Endothelial cell of umbilical vein (primary cell): Measurements from ENCODE around the gene DGAT2. TPM values are rescaled to one million over a fixed set of nuclear protein-coding genes. Genes with fewer than 3 reads are reported as not detected.

Source experiments
- BruUV-seq: library from RNA; stranded (reverse); fragments of 400-500 nt; replicated peaks from 2 replicates; lab custom pipeline; 2021; lab: Mats Ljungman, UMichigan
- CTCF ChIA-PET: fragments of 300-600, 350-600 bp; sonication (Branson Sonifier 250); formaldehyde crosslinking; loops from one replicate; lab custom pipeline; 2021; ENCODE audit warnings: antibody characterized with exemption, inconsistent platforms; lab: Charles Lee
- POLR2A ChIA-PET: fragments of 300-600, 350-600 bp; sonication (Branson Sonifier 250); formaldehyde crosslinking; loops from one replicate; lab custom pipeline; 2021; ENCODE audit warnings: antibody characterized with exemption, inconsistent platforms; lab: Charles Lee
- DNase-seq: peaks from one replicate; pipeline ENCODE4 v3.0.0-alpha.2; 2011; ENCODE audit warnings: low read depth, low spot score
- FAIRE-seq: peaks from 2 replicates; lab custom pipeline; 2011; peaks lifted over from hg19 to GRCh38; lab: Jason Lieb, UNC
- H2AFZ ChIP-seq: 2 replicates; pipeline ENCODE4 v1.6.0; 2012; ENCODE audit warnings: low read depth, low read length, control low read depth, inconsistent platforms
- H3K27ac ChIP-seq: 2 replicates; pipeline ENCODE4 v1.5.1; 2011; ENCODE audit warnings: low read depth, mild to moderate bottlenecking, control low read depth, low read length, moderate library complexity; ENCODE audit not compliant: insufficient read depth
- H3K27me3 ChIP-seq, 2 experiments: 2 replicates each; pipeline versions ENCODE4 v1.6.0 to v1.6.1; 2011; ENCODE audit warnings: low read length in 2 of 2, mixed read lengths in 1 of 2; ENCODE audit not compliant: control insufficient read depth in 2 of 2, insufficient read depth in 2 of 2
- H3K36me3 ChIP-seq, 2 experiments: 2 replicates in 1 of 2; 3 replicates in 1 of 2; pipeline ENCODE4 v1.5.1; 2011; ENCODE audit warnings: low read length in 2 of 2, mild to moderate bottlenecking in 1 of 2, moderate library complexity in 1 of 2; ENCODE audit not compliant: control insufficient read depth in 2 of 2, insufficient read depth in 2 of 2; ENCODE audit errors: extremely low read depth in 1 of 2
- H3K4me1 ChIP-seq: 3 replicates; pipeline ENCODE4 v1.5.1; 2011; ENCODE audit warnings: mild to moderate bottlenecking, low read length; ENCODE audit not compliant: control insufficient read depth, insufficient read depth; ENCODE audit errors: extremely low read depth
- H3K4me2 ChIP-seq: 2 replicates; pipeline ENCODE4 v1.6.1; 2011; ENCODE audit warnings: low read length, control low read depth, mixed read lengths; ENCODE audit not compliant: insufficient read depth
- H3K4me3 ChIP-seq, 3 experiments: fragments of 200-600 bp in 1 of 3; sonication (generic), shearing (Covaris generic) in 1 of 3; replicated peaks in 1 of 3; 2 replicates each; pipeline ENCODE4 v1.5.1; 2011 to 2016; ENCODE audit warnings: control low read depth in 3 of 3, low read length in 3 of 3, mild to moderate bottlenecking in 2 of 3, inconsistent platforms in 1 of 3, low read depth in 1 of 3, moderate library complexity in 1 of 3; ENCODE audit not compliant: insufficient read depth in 1 of 3
- H3K79me2 ChIP-seq: 2 replicates; pipeline ENCODE4 v1.6.0; 2012; ENCODE audit warnings: low read length, inconsistent platforms; ENCODE audit not compliant: control insufficient read depth, insufficient read depth
- H3K9ac ChIP-seq: replicated peaks from 2 replicates; pipeline ENCODE3; 2011; ENCODE audit warnings: low read length, control low read depth; ENCODE audit not compliant: insufficient read depth; ENCODE audit errors: extremely low read depth
- H3K9me1 ChIP-seq: replicated peaks from 3 replicates; pipeline ENCODE4 v1.6.0; 2011; ENCODE audit warnings: mild to moderate bottlenecking, low read length; ENCODE audit not compliant: control insufficient read depth, insufficient read depth; ENCODE audit errors: extremely low read depth
- H3K9me3 ChIP-seq: replicated peaks from 2 replicates; pipeline ENCODE4 v1.5.1; 2012; ENCODE audit warnings: low read length, inconsistent platforms; ENCODE audit not compliant: control insufficient read depth, insufficient read depth
- H4K20me1 ChIP-seq: replicated peaks from 2 replicates; pipeline ENCODE3; 2011; ENCODE audit warnings: mild to moderate bottlenecking, low read length; ENCODE audit not compliant: control insufficient read depth, insufficient read depth; ENCODE audit errors: extremely low read depth
- EZH2 ChIP-seq: IDR thresholded peaks from 2 replicates; pipeline ENCODE4 v1.6.1; 2012; ENCODE audit warnings: borderline replicate concordance, low read depth, mild to moderate bottlenecking, moderate library complexity, low read length, inconsistent platforms; ENCODE audit not compliant: severe bottlenecking
- FOS ChIP-seq: IDR thresholded peaks from 2 replicates; pipeline ENCODE4 v1.6.1; 2011; ENCODE audit warnings: mild to moderate bottlenecking, low read length, moderate library complexity, borderline replicate concordance; ENCODE audit not compliant: insufficient read depth
- GATA2 ChIP-seq: IDR thresholded peaks from 2 replicates; pipeline ENCODE4 v1.7.0; 2011; ENCODE audit warnings: low read depth, mild to moderate bottlenecking, moderate library complexity, mixed read lengths, low read length; ENCODE audit not compliant: insufficient read length, insufficient read depth
- JUN ChIP-seq: IDR thresholded peaks from 2 replicates; pipeline ENCODE4 v1.6.1; 2011; ENCODE audit warnings: borderline replicate concordance, low read depth; ENCODE audit not compliant: insufficient read length, insufficient read depth
- MAX ChIP-seq: IDR thresholded peaks from 2 replicates; pipeline ENCODE4 v1.6.1; 2011; ENCODE audit not compliant: insufficient read depth, insufficient read length
- MYC ChIP-seq: IDR thresholded peaks from one replicate; pipeline ENCODE4 v1.6.1; 2011; ENCODE audit warnings: mild to moderate bottlenecking, low read depth, low read length
- POLR2A ChIP-seq: IDR thresholded peaks from 2 replicates; pipeline ENCODE4 v1.6.1; 2012; ENCODE audit warnings: low read depth, mild to moderate bottlenecking, control low read depth, low read length
- POLR2AphosphoS5 ChIP-seq: IDR thresholded peaks from 2 replicates; pipeline ENCODE4 v1.6.1; 2012; ENCODE audit warnings: low read depth, mild to moderate bottlenecking, control low read depth, low read length, moderate library complexity; ENCODE audit not compliant: insufficient read depth
- dilution Hi-C: fragments of 300-500 bp; cut with MboI; formaldehyde crosslinking; loops from one replicate; pipeline ENCODE4 v1.15.0; 2019; ENCODE audit warnings: low sequenced_read_pairs; ENCODE audit not compliant: extremely low pct_ligation_motif_present
- intact Hi-C: fragments of 100-400 bp; cut with micrococcal nuclease; formaldehyde crosslinking; loops from one replicate; pipeline ENCODE4 v1.10.0; 2022
- polyA plus RNA-seq, 4 experiments: library from polyadenylated mRNA; depleted of rRNA in 3 of 4; stranded (reverse) in 3 of 4; unstranded in 1 of 4; fragments of >200 nt; gene quantifications; 2 replicates each; pipeline versions ENCODE4 v1.2.1 to v1.2.3, GENCODE V29; 2011 to 2012; ENCODE audit warnings: missing spikeins in 1 of 4
- total RNA-seq: library from RNA; stranded (reverse); gene quantifications from 2 replicates; pipeline ENCODE4 v1.2.3, GENCODE V29; 2021
- TF ChIP-seq, protein P1 (sequence below), 2 donors: IDR thresholded peaks; 1 replicate in 1 of 2; 2 replicates in 1 of 2; pipeline ENCODE4 v1.5.1; 2011; ENCODE audit warnings: low read length in 2 of 2, mild to moderate bottlenecking in 2 of 2, moderate library complexity in 2 of 2, control low read depth in 1 of 2, inconsistent platforms in 1 of 2, low read depth in 1 of 2; ENCODE audit not compliant: insufficient read depth in 1 of 2; ENCODE audit errors: extremely low read depth in 1 of 2

DGAT2 gene
- total and polyA plus RNA-seq, 2 donors (not counting 3 experiments of a cell fraction or from before 2014, with no cell fraction given): 0.55 to 0.79 TPM

DNA sequence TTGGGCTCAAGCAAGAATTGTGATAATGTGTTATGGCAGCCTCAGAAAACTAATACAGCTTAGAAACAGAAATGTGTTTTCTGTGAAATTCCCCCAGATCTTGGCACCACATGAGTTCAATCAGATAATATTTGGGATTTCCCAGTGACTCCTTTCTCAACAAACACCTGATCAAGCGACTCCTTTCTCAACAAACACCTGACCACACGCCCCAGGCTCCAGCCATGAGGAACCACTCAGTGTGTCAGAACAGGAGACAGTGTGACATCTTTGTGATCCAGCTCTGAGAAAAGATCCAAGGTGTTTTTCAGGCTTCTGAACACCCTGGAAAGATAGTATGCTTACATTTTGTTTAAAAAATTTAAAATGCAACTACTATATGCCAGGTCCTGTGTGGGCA, 44.5 kb downstream of the DGAT2 start:
- H3K4me3 ChIP-seq: peak overlapping the region in 1 of 3 experiments; percentile 8
- DNase-seq: no peak
- no peaks in the 10 kb centered on the region for H3K36me3 ChIP-seq
- peaks cover 30% of the 10 kb centered on the region for H3K79me2 ChIP-seq
- H2AFZ ChIP-seq: no peak overlapping the region
- no peak for FAIRE-seq
- H3K27ac ChIP-seq: peak overlapping the region; percentile 99
- intact Hi-C loops: loop anchor here (1.0 to 5.0 kb wide), 3 partner anchors 10 to 39 kb away; no protein-coding TSS in a partner anchor
- H4K20me1 ChIP-seq: no peaks in the 10 kb centered on the region
- peaks cover 33% of the 10 kb centered on the region for H3K4me1 ChIP-seq
- no peaks in the 10 kb centered on the region for H3K9me1 ChIP-seq
- no peaks in the 10 kb centered on the region for H3K9me3 ChIP-seq
- no peak for TF ChIP-seq MAX
- no peak for TF ChIP-seq FOS
- no peak for TF ChIP-seq MYC
- no peak for TF ChIP-seq JUN
- no peak for TF ChIP-seq GATA2
- no peak for TF ChIP-seq POLR2A
- TF ChIP-seq, protein P1, sequence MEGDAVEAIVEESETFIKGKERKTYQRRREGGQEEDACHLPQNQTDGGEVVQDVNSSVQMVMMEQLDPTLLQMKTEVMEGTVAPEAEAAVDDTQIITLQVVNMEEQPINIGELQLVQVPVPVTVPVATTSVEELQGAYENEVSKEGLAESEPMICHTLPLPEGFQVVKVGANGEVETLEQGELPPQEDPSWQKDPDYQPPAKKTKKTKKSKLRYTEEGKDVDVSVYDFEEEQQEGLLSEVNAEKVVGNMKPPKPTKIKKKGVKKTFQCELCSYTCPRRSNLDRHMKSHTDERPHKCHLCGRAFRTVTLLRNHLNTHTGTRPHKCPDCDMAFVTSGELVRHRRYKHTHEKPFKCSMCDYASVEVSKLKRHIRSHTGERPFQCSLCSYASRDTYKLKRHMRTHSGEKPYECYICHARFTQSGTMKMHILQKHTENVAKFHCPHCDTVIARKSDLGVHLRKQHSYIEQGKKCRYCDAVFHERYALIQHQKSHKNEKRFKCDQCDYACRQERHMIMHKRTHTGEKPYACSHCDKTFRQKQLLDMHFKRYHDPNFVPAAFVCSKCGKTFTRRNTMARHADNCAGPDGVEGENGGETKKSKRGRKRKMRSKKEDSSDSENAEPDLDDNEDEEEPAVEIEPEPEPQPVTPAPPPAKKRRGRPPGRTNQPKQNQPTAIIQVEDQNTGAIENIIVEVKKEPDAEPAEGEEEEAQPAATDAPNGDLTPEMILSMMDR (IDR thresholded peaks at IDR 0.05; ENCODE audit: extremely low read depth in 1 of 2, insufficient read depth in 1 of 2, low read depth in 1 of 2, low read length in 2 of 2): no peak
- no peak for TF ChIP-seq EZH2
- TF ChIP-seq POLR2AphosphoS5: no peak
- H3K9ac ChIP-seq: peak overlapping the region; percentile 68
- H3K4me2 ChIP-seq: peak overlapping the region; percentile 81
- no peaks in the 10 kb centered on the region for H3K27me3 ChIP-seq
- ChIA-PET POLR2A (interaction anchor here (0.6 to 2.5 kb wide), 3 partner anchors 14 to 782 kb away, joined by 3 to 18 read pairs (median 5); no protein-coding TSS in a partner anchor), CTCF (interaction anchor here (0.7 to 5.9 kb wide), 12 partner anchors 11 to 339 kb away, joined by 3 to 59 read pairs (median 10); no protein-coding TSS in a partner anchor)
- dilution Hi-C loops: no loop called here
- BruUV-seq: no TSS peak
